ENCODE measurements around the gene VTN. TPM values are rescaled to one million over a fixed set of nuclear protein-coding genes. Genes with fewer than 3 reads are reported as not detected.

VTN gene
- total RNA-seq, 2 experiments from 2014 or later = 0.40 TPM; not detected in 1

- Histone ChIP-seq H3K79me2 (ENCODE audit: insufficient read depth, low read depth, low read length) (no peaks in the 10 kb centered on the region), H3K9me3 (ENCODE audit: low read length) (no peaks in the 10 kb centered on the region), H4K20me1 (ENCODE audit: insufficient read depth, low read length) (no peaks in the 10 kb centered on the region), H3K27ac (ENCODE audit: low read depth, low read length, poor library complexity, severe bottlenecking) (no peak overlapping the region), H3K4me3 (ENCODE audit: low read depth, low read length, poor library complexity, severe bottlenecking) (no peak overlapping the region), H3K36me3 (ENCODE audit: insufficient read depth, low read length) (no peaks in the 10 kb centered on the region), H2AFZ (ENCODE audit: low read length) (no peak overlapping the region), H3K4me1 (ENCODE audit: insufficient read depth, low read length, poor library complexity, severe bottlenecking) (no peaks in the 10 kb centered on the region), H3K9me2 (ENCODE audit: insufficient read depth, low read length) (no peaks in the 10 kb centered on the region), H3K4me2 (ENCODE audit: low read length) (no peak overlapping the region)
- TF ChIP-seq EZH2phosphoT487 (IDR thresholded peaks at IDR 0.05; ENCODE audit: borderline replicate concordance, low read depth, low read length) = no peak
- TF ChIP-seq, protein P1, sequence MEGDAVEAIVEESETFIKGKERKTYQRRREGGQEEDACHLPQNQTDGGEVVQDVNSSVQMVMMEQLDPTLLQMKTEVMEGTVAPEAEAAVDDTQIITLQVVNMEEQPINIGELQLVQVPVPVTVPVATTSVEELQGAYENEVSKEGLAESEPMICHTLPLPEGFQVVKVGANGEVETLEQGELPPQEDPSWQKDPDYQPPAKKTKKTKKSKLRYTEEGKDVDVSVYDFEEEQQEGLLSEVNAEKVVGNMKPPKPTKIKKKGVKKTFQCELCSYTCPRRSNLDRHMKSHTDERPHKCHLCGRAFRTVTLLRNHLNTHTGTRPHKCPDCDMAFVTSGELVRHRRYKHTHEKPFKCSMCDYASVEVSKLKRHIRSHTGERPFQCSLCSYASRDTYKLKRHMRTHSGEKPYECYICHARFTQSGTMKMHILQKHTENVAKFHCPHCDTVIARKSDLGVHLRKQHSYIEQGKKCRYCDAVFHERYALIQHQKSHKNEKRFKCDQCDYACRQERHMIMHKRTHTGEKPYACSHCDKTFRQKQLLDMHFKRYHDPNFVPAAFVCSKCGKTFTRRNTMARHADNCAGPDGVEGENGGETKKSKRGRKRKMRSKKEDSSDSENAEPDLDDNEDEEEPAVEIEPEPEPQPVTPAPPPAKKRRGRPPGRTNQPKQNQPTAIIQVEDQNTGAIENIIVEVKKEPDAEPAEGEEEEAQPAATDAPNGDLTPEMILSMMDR (conservative IDR thresholded peaks at IDR 0.05; ENCODE audit: low read length) = no peak
- CTCF ChIA-PET (ENCODE audit: unreplicated experiment) = interaction anchor here (0.5 kb wide), 1 partner anchor 52 kb away, joined by 3 read pairs; no protein-coding TSS in a partner anchor
- intact Hi-C loops (cut with micrococcal nuclease; ENCODE audit: unreplicated experiment) = no loop called here
- BruUV-seq (replicated peaks) = no TSS peak
- POLR2A ChIA-PET = no interaction called here
- no peak for DNase-seq (ENCODE audit: low spot score)
Measured at GRCh38 chr17:28407974-28408306, 37.8 kb upstream of the VTN start.

DNA sequence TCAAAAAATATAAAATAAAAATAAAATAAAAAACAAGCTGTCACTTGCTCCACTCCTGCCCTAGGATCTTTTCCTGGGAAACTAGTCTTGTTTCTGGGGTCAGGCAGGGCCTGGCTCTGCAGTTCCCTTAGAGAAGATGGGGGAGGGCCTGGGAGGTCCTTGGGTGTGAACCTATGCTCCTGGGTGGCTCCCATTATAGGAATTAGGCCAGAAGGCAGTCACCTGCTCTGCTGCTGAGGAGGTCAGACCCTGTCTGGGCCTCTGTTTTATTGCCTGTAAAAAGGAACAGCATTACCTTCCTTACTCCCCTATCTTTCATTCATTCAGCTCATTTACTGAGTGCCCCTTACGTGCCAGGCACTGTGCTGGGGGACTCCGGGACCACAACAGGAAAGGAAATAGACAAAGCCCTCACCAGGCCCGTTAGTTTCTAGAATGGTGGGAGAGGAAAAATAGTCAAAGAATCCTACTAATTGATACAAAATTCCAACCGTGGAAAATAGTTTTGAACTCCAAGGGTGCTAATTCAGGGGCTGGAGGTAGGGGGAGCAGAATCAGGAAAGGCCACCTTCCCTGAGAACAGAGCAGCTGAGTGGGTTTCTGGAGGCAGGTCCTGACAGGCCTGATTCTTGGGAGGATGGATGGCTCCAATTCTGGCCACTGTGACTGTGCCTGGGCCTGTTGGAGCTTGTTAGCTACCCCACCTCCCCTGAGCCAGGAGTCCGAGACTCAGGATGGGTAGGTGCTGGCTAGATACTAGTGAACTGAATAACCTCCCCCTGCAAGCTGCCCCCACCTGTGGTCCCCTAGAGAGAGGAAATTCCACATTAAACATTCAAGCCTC lies 37.2 kb upstream of the VTN start:
- no peak for DNase-seq (ENCODE audit: low spot score)
- H3K4me3 ChIP-seq (ENCODE audit: low read depth, low read length, poor library complexity, severe bottlenecking) = no peak overlapping the region
- no peak overlapping the region for H2AFZ ChIP-seq (ENCODE audit: low read length)
- no peaks in the 10 kb centered on the region for H3K9me2 ChIP-seq (ENCODE audit: insufficient read depth, low read length)
- no TSS peak for BruUV-seq (replicated peaks)
- ChIA-PET POLR2A (no interaction called here), CTCF (ENCODE audit: unreplicated experiment) (interaction anchor here (0.5 kb wide), 1 partner anchor 53 kb away, joined by 3 read pairs; no protein-coding TSS in a partner anchor)
- no peaks in the 10 kb centered on the region for H3K36me3 ChIP-seq (ENCODE audit: insufficient read depth, low read length)
- intact Hi-C loops (cut with micrococcal nuclease; ENCODE audit: unreplicated experiment) = no loop called here
- H3K4me2 ChIP-seq (ENCODE audit: low read length) = no peak overlapping the region
- no peaks in the 10 kb centered on the region for H3K9me3 ChIP-seq (ENCODE audit: low read length)
- H3K79me2 ChIP-seq (ENCODE audit: insufficient read depth, low read depth, low read length) = no peaks in the 10 kb centered on the region
- no peak overlapping the region for H3K27ac ChIP-seq (ENCODE audit: low read depth, low read length, poor library complexity, severe bottlenecking)
- TF ChIP-seq EZH2phosphoT487 (IDR thresholded peaks at IDR 0.05; ENCODE audit: borderline replicate concordance, low read depth, low read length) = no peak
- TF ChIP-seq, protein P1 (conservative IDR thresholded peaks at IDR 0.05; ENCODE audit: low read length) = no peak
- H4K20me1 ChIP-seq (ENCODE audit: insufficient read depth, low read length) = no peaks in the 10 kb centered on the region
- H3K4me1 ChIP-seq (ENCODE audit: insufficient read depth, low read length, poor library complexity, severe bottlenecking) = no peaks in the 10 kb centered on the region

DNA sequence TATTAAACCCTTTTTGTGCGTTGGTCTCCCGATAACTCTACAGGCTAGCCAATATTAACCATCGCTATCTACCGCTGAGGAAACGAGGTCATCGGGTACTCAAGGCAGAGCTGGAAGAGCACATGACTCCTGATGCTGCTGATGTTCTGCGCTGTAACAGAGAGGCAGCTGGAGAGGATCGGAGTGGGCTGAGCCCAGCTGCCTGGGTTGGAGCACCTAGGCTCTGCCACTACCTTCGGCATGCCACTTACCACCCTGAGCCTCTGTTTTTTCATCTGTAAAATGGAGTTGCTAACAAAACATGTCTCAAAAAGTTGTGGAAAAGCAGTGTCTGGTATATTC lies 36.3 kb upstream of the VTN start:
- no TSS peak for BruUV-seq (replicated peaks)
- H3K4me3 ChIP-seq (ENCODE audit: low read depth, low read length, poor library complexity, severe bottlenecking) = no peak overlapping the region
- TF ChIP-seq EZH2phosphoT487 (IDR thresholded peaks at IDR 0.05; ENCODE audit: borderline replicate concordance, low read depth, low read length) = no peak
- TF ChIP-seq, protein P1 (conservative IDR thresholded peaks at IDR 0.05; ENCODE audit: low read length) = no peak
- H4K20me1 ChIP-seq (ENCODE audit: insufficient read depth, low read length) = no peaks in the 10 kb centered on the region
- H2AFZ ChIP-seq (ENCODE audit: low read length) = no peak overlapping the region
- no peak overlapping the region for H3K27ac ChIP-seq (ENCODE audit: low read depth, low read length, poor library complexity, severe bottlenecking)
- H3K36me3 ChIP-seq (ENCODE audit: insufficient read depth, low read length) = no peaks in the 10 kb centered on the region
- no peaks in the 10 kb centered on the region for H3K4me1 ChIP-seq (ENCODE audit: insufficient read depth, low read length, poor library complexity, severe bottlenecking)
- no peaks in the 10 kb centered on the region for H3K79me2 ChIP-seq (ENCODE audit: insufficient read depth, low read depth, low read length)
- H3K9me2 ChIP-seq (ENCODE audit: insufficient read depth, low read length) = no peaks in the 10 kb centered on the region
- DNase-seq (ENCODE audit: low spot score) = no peak
- H3K9me3 ChIP-seq (ENCODE audit: low read length) = no peaks in the 10 kb centered on the region
- ChIA-PET CTCF (ENCODE audit: unreplicated experiment) (no interaction called here), POLR2A (no interaction called here)
- intact Hi-C loops (cut with micrococcal nuclease; ENCODE audit: unreplicated experiment) = no loop called here
- H3K4me2 ChIP-seq (ENCODE audit: low read length) = peak overlapping the region; percentile 59; the same call in 1 of the 2 replicates
